ENCODE results near the gene SORBS2.

DNA sequence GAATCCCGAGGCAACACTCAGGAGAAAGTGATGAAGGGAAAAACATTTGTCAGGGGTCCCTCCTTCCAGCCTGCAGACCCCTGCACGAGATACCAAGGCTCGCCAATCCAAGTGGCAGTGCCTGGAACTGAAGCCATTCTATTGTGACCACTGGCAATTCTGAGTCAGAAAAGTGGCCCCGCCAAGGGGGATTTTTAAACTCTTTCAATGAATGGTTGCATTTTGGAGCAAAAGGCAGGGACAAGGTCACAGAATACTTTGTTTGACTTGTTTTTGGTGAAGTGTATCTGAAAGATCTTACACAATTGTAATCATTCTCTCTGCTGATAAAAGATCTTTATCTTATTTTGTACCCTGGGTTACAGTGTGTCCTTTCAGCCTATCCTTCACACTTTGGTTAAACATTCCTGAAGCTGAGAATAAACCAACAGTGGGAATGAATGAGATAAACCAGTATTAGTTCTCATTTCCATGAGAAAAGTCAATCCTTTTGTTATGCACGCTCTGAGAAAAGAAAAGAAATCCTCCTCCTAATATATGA lies 160.8 kb downstream of the SORBS2 start:
- TF ChIP-seq, protein P1, sequence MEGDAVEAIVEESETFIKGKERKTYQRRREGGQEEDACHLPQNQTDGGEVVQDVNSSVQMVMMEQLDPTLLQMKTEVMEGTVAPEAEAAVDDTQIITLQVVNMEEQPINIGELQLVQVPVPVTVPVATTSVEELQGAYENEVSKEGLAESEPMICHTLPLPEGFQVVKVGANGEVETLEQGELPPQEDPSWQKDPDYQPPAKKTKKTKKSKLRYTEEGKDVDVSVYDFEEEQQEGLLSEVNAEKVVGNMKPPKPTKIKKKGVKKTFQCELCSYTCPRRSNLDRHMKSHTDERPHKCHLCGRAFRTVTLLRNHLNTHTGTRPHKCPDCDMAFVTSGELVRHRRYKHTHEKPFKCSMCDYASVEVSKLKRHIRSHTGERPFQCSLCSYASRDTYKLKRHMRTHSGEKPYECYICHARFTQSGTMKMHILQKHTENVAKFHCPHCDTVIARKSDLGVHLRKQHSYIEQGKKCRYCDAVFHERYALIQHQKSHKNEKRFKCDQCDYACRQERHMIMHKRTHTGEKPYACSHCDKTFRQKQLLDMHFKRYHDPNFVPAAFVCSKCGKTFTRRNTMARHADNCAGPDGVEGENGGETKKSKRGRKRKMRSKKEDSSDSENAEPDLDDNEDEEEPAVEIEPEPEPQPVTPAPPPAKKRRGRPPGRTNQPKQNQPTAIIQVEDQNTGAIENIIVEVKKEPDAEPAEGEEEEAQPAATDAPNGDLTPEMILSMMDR (IDR thresholded peaks at IDR 0.05) = no peak
- no peak for TF ChIP-seq POLR2A (IDR thresholded peaks at IDR 0.05)

Data from testis (tissue), 2 donors.